ENCODE data around the gene EPPIN.
"Not testable (repeated sequence)": the region's sequence is repeated elsewhere in the genome, so short reads cannot be mapped to it uniquely, and the experiment has no call there.

The EPPIN gene

DNA sequence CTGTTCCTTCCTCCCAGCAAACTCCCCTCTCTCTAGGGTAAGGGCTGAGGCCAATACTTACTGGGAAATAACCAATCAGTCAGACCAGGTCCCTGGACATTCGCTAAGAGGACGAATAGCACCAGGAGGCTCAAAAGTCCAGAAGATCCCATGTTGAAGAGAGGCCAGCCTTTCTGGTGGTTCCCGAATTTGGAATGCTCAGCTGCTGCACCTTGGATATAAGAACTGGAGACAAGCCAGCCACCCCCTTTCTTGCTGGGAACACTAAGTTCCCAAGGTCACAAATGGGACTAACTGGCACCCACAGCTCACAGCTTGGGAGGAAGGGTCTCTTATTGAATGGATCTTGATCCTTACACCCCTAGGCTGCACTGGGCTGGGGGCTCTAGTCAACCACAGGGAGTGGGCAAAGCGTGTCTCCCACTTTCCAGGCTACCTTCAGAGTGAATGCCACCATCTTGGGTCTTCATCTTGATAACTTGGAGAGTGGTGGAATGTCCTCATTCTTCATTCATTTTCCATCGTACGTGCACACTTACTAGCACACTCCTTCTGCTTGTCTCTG lies at the start of gene EPPIN:
TSS of gene EPPIN (minus strand) at position 196 of the 565 bp plus-strand sequence. CDS start at position 152, 44 bp downstream.
- no peak for DNase-seq (ENCODE audit: low read depth in 4 of 4, low spot score in 1 of 4)

GRCh38 chr20:45595235-45595634 lies 48.0 kb upstream of the EPPIN start:
- no peak for DNase-seq (ENCODE audit: low read depth in 4 of 4, low spot score in 1 of 4)

DNA sequence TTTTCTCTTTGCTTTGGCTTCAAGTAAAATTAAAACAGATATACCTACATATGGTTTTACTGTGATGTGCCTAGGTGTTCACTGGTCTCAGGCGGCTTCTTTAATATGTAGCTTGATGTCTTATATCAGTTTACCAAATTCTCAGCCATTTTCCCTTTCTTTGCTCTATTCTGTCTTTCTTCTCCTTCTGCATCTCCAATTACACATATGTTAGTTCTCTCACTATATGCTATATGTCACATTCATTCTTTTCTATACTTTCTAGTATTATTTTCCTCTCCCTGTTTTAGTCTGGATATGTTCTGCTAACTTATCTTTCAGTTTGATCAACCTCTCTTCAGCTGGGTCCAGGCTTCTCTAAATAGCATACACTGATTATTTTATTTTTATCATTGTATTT lies 46.3 kb upstream of the EPPIN start:
- no peak for DNase-seq (ENCODE audit: low read depth in 4 of 4, low spot score in 1 of 4)

GRCh38 chr20:45592574-45593189 lies 45.5 kb upstream of the EPPIN start:
- peak in 2 of 4 experiments; percentile 1 to 7 for DNase-seq (ENCODE audit: low read depth in 4 of 4, low spot score in 1 of 4)

GRCh38 chr20:45589725-45590124 lies 42.5 kb upstream of the EPPIN start:
- DNase-seq (ENCODE audit: low read depth in 4 of 4, low spot score in 1 of 4), result no peak

DNA sequence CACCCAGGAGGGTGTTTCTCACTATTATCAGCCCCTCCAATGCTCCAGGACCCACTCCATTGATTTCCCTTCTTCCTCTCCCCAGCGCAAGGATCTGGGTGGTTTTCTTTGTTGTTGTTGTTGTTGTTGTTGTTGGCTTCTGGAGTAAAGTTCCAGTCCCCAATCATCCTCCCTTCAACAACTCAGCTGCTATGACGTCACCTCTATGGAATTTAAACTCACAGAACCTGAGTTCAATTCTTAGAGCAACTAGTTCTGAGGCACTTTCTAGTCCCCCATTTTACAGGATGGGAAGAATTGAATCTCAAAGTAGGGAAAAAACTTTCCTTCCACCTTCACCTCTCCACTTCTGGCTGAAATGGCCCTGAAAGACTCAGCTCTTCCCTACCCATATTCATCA lies 41.6 kb upstream of the EPPIN start:
- no peak for DNase-seq (ENCODE audit: low read depth in 4 of 4, low spot score in 1 of 4)

- not testable (repeated sequence) for DNase-seq (ENCODE audit: low read depth in 4 of 4, low spot score in 1 of 4)
Measured at GRCh38 chr20:45585986-45586385, 38.8 kb upstream of the EPPIN start.

GRCh38 chr20:45584294-45584693 lies 37.1 kb upstream of the EPPIN start:
- DNase-seq (ENCODE audit: low read depth in 4 of 4, low spot score in 1 of 4), result not testable (repeated sequence)

GRCh38 chr20:45583502-45583901 lies 36.3 kb upstream of the EPPIN start:
- DNase-seq (ENCODE audit: low read depth in 4 of 4, low spot score in 1 of 4), result no peak

- no peak for DNase-seq (ENCODE audit: low read depth in 4 of 4, low spot score in 1 of 4)
Measured at GRCh38 chr20:45581702-45582101, 34.5 kb upstream of the EPPIN start.

GRCh38 chr20:45579184-45579583 lies 32.0 kb upstream of the EPPIN start, which contains the start of gene WFDC8:
WFDC8 (minus strand) TSS chr20:45579284; CDS start chr20:45579247, 37 bp downstream.
- no peak for DNase-seq (ENCODE audit: low read depth in 4 of 4, low spot score in 1 of 4)

DNA sequence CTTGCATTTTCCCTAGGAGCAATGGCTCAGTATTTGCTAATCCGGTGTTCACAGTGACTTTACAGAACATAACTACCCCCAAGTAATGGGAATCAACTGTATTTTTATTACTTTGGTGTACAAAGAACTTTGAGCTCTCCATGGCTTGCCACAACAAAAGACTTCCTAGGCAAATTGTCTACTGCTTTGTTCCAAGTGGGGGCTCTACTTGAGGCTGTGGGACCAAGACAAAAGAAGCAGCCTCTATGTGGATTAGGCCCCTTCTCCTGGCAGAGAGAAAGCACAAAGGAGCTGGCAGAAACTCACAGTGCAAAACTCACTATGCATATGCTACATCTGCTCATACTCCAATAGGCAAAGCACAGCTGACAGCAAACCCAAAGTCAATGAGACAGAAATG lies 31.0 kb upstream of the EPPIN start:
- DNase-seq (ENCODE audit: low read depth in 4 of 4, low spot score in 1 of 4), result no peak

- DNase-seq (ENCODE audit: low read depth in 4 of 4, low spot score in 1 of 4), result no peak
Measured at GRCh38 chr20:45576995-45577394, 29.8 kb upstream of the EPPIN start.

- DNase-seq (ENCODE audit: low read depth in 4 of 4, low spot score in 1 of 4), result no peak
Measured at GRCh38 chr20:45575931-45576330, 28.7 kb upstream of the EPPIN start.

GRCh38 chr20:45569650-45570049 lies 22.4 kb upstream of the EPPIN start:
- not testable (repeated sequence) for DNase-seq (ENCODE audit: low read depth in 4 of 4, low spot score in 1 of 4)

DNA sequence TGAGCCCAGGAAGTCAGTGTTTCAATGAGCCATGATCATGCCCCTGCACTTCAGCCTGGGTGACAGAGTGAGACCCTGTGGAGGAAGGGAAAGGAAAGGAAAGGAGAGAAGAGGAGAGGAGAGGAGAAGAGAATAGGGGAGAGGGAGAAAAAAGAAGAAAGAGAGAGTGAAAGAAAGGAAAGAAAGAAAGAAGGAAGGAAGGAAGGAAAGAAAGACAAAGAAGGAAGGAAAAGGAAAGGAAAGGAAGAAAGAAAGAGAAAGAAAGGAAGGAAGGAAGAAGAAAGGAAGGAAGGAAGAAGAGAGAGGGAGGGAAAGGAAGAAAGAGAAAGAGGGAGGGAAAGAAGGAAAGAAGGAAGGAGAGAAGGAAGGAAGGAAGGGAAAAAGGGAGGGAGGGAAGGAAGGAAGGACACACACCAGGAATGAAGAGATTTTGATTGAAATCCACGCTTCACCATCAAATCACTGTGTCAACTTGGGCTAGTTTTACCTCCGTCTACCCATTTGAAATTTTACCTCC lies 17.6 kb upstream of the EPPIN start:
- DNase-seq (ENCODE audit: low read depth in 4 of 4, low spot score in 1 of 4), result no peak

- DNase-seq (ENCODE audit: low read depth in 4 of 4, low spot score in 1 of 4), result no peak
Measured at GRCh38 chr20:45555198-45555597, 8.0 kb upstream of the EPPIN start.

GRCh38 chr20:45552456-45552855 lies 5.3 kb upstream of the EPPIN start:
- no peak for DNase-seq (ENCODE audit: low read depth in 4 of 4, low spot score in 1 of 4)

GRCh38 chr20:45550765-45551164 lies 3.6 kb upstream of the EPPIN start:
- DNase-seq (ENCODE audit: low read depth in 4 of 4, low spot score in 1 of 4), result no peak

DNA sequence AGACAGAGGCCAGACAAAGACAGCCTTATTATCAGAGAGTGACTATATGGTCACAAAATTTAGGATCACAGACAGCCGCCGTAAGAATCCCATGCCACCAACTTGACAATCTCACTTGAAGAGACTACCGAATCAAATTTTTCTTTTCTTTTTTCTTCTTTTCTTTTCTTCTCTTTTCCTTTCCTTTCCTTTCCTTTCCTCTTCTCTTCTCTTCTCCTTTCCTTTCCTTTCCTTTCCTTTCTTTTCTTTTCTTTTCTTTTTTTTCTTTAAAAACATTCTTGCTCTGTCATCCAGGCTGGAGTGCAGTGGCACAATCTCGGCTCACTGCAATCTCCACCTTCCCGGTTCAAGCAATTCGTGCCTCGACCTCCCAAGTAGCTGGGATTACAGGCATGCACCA lies 1.2 kb upstream of the EPPIN start:
- no peak for DNase-seq (ENCODE audit: low read depth in 4 of 4, low spot score in 1 of 4)

- DNase-seq (ENCODE audit: low read depth in 4 of 4, low spot score in 1 of 4), result no peak
Measured at GRCh38 chr20:45545754-45546453, 1.3 kb downstream of the EPPIN start.

GRCh38 chr20:45545351-45545750 lies 1.9 kb downstream of the EPPIN start:
- DNase-seq (ENCODE audit: low read depth in 4 of 4, low spot score in 1 of 4), result no peak

Measured in stimulated activated CD4-positive, alpha-beta T cell treated with anti-CD3 and anti-CD28 coated beads, Interleukin-1b, Interleukin-23, amount 100 ng/mL, for 24 hours (primary cell).